ENCODE results near the gene CEACAM20.
"Not testable (repeated sequence)": the region's sequence is repeated elsewhere in the genome, so short reads cannot be mapped to it uniquely, and the experiment has no call there.

CEACAM20 gene

DNA sequence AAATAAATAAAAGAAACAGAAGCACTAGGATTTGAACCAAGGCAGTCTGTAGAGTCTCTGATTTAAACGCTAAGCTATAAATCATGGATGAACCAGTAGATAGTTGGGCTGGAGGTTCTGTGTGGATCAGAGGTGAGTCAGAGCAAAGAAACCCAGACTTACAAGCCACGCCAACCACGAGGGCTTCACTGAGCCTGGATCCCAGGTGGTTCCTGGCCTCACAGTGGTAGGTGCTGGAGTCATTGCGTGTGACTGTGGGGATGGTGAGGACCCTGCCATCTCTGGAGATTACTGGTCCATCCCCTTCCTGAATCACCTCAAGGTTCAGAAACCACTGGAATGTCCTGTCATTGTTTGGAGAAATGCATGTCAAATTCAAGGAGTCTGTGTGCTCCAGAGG, 19.3 kb upstream of the CEACAM20 start:
- FAIRE-seq: no peak

DNA sequence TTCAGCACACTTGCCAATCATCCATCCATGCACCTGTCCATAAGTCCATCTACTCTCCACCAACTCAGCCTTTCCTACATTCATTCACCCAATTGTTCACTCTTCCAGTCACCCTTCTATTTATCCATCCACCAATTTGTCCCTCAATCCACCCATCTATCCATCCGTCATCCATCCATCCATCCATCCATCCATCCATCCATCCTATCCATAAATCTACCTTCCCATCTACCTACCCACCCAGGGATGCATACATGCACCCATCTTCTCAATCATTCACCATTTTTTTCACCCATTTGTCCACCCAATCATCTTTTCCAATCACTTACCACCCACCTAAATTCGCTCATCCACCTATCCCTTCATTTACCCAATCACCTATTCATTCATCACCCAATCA, 14.6 kb upstream of the CEACAM20 start:
- FAIRE-seq: no peak

DNA sequence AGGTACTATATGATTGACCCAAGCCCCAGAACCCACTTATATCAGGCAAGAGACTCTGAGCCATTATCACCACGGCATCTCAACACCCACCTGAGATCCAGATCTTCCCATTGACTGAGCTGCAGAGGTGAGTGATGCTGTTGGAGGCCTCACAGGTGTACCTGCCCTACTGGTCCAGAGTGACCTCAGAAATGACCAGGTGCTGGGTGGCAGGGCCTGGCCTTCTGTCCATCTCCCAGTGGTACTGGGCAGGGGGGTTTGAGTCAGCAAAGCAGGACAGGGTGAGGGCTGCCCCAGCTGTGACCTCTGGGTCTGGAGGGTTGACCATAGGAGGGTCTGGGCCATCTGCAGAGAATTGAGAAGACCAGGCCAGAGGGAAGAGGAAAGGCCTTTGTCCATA, 13.2 kb upstream of the CEACAM20 start:
- FAIRE-seq: no peak

DNA sequence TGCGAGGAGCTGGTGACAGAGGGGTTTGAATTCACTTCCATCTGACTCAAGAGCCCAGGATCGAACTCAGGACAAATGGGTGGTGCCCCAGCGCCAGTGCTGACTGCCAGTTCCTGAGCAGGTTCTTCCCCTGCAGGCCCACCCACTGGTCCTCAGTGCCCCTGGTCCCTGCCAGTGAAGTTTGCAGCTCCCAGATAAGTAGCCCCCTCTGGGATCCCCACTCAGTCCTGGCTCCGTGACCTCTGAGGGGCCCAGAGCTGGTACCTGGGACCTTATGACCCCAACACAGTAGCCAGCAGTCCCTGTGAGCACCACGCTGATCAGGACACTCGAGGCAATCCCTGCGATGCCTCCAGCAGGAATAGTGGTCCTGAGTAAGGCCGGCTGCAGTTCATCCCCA, 11.3 kb upstream of the CEACAM20 start:
- FAIRE-seq: no peak

DNA sequence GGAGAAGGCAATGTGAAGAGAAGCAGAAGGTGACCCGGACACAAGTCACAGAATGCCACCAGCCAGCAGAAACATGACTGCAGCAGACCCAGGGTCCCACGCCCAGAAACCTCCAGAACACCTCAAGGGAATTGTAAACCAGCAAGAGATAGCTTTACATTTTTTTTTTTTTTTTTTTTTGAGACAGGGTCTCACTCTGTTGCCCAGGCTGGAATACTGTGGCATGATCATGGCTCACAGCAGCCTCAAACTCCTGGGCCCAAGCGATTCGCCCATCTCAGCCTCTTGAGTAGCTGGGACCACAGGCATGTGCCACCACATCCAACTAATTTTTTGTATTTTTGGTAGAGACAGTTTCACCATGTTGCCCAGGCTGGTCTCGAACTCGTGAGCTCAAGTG, 10.5 kb upstream of the CEACAM20 start:
- FAIRE-seq: no peak

DNA sequence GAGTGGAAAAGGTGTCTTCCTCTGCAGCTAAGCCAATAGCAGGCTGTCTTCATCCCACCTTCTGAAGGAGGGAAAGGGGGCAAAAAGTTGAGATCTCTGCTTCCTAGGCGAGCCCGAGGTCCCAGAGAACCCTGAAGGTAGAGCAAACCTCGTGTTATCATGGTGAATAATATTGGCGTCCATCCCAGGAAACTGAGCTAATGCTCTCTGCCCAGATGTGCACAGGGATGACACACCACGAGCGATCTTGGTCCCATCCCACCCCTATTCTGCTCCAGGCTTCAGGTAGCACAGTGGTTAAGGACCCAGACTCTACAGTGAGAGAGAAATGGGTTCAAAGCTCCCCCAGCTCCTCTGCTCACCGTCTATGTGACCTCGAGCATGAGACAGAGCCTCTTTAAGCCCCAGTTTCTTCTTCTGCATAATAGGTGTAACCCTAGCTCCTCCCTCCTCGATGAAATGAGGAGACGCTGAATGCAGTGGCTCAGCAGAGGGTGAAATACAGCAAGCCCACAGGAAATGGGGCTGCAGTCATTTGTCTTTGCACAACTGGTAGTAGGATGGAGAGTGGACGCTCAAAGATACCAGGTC, 9.9 kb upstream of the CEACAM20 start:
- no peak for FAIRE-seq

DNA sequence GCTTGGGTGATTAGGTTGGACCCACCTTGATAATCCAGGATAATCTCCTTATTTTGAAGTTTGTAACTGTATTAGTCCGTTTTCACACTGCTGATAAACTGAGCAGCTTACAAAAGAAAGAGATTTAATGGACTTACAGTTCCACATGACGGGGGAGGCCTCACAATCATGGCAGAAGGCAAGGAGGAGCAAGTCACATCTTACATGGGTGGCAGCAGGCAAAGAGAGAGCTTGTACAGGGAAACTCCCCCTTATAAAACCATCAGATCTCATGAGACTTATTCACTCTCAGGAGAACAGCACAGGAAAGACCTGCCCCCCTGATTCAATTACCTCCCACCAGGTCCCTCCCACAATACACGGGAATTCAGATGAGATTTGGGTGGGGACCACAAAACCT, 5.9 kb upstream of the CEACAM20 start:
- not testable (repeated sequence) for FAIRE-seq

DNA sequence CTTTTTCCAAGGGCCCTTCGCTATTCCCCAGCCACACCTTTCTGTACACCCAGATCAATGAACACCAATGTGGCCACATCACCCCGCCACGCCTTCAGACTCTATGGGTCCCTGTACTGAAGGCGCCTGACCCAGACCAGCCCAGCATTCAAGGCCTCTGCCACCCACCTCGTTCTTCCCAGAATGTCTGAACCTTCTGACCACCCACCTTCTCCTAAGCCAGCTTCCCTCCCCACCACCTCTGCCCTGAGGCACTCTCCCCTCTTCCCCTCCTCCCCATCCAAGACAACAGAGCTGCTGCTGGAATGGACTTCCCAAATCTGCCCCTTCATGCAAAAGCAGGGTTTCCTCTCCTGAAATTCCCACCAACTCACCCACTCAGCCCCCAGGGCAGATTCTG, 3.3 kb upstream of the CEACAM20 start:
- no peak for FAIRE-seq

DNA sequence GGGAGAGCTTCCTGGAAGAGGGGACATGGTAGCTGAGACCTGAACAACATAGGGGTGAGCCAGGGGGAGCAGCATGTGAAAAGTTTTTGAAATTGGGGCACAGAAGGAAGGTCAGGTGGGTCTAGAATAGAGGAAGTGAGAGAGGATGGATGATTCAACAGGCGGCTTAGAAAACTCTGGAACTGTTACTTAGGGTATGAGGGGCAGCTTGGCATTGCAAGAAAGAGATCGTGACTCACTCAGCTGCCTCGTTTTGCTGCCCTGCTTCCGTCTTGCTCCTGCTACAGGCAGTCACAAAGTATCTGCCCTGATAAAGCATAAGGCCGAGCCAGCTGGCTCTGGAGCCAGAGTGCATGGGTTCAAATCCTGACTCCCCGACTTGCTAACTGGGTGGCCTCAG, 1.3 kb upstream of the CEACAM20 start:
- no peak for FAIRE-seq

DNA sequence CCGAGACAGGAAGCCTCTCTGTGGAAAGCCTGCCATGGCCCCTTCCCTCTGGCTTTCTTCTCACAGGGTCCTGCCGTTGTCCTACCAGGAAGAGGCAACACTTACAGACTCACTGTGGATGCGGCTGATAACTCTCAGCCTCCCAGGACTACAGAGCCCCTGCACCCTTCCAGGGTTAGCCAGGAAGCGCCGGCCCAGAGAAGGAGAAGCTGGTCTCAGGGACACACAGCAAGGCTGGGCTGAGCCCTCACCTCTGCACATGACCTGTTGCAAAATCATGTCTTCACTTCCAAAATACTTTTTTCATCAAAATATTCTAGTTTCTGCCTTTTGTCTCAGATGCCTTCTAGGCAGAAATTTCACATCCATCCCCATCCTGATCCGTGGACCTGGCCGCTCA, 1.9 kb downstream of the CEACAM20 start:
- no peak for FAIRE-seq

DNA sequence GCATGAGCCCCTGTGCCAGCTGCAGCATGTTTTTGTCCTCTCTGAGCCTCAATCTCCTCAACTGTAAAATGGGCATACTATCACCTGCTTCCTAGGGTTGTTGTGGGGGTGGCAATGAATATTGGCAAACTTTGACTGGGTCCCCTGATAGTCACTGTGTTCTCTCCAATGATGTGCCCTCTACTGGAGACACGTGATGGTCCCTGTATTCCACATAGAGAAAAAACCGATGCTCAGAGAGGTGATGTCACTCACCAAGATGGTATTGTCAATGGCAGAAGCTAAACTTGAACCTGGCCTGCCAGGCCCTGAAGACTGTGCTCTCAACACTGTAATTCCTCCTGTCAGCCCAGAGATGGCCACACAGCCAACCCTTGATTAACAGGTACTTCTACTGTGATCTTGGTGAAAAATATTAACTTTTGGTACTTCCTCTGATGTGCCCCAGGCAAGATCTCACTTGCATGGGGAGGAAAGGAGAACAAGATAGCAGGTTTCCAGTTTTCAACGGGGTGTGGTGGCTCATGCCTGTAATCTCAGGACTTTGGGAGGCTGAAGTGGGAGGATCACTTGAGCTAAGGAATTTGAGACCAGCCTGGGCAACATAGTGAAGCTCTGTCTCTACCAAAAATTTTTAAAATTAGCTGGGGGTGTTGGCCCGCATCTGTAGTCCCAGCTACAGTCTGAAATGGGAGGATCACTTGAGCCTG, 3.6 kb downstream of the CEACAM20 start:
- FAIRE-seq: no peak

DNA sequence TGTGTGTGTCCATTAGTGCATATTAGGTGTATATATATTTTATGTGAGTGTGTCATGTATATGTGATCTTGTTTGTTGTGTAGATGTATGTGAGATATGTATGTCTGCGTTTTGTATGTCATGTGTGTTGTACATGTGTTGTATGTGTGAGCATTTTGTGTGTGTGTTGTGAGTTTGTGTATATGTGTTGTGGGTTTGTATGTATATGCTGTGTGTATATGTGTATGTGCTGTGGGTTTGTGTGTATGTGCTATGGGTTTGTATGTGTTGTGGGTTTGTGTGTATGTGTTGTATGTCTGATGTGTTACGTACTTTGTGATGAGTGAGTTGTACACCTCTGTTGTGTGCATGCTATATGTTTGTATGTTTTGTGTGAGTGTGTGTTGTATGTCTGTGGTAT, 8.1 kb downstream of the CEACAM20 start:
- FAIRE-seq: no peak

DNA sequence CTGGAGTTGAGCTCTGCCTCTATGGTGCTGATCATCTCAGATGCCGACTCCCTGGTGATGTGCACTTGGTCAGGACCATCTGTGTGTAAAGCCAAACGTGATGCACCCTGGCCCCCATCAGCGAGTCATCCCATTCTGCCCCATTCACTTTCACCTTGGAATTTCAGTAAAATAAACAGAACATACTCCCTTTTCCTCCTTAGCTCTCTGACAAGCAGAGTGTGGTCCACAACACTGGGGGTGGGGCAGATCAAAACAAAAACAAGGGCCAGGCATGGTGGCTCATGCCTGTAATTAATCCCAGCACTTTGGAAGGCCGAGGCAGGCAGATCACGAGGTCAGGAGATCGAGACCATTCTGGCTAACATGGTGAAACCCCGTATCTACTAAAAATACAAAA, 12.3 kb downstream of the CEACAM20 start:
- FAIRE-seq: no peak

DNA sequence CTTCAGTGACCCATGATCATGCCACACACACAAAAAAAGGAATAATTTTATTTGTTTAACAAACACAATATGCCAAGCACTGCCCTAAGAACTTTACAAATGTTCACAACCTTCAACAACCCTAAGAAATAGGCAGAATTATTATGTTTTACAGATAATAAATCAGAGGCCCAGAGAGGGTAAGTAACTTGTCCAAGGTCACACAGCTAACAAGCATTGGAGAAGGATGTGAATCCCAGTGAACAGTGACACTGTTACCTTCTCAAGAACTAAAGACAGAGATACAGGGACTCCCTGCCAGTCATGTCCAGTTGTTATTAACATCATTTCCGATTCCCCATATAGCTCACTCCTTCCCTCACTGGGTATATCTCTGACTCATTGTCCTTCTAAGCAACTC, 13.6 kb downstream of the CEACAM20 start:
- FAIRE-seq: no peak

DNA sequence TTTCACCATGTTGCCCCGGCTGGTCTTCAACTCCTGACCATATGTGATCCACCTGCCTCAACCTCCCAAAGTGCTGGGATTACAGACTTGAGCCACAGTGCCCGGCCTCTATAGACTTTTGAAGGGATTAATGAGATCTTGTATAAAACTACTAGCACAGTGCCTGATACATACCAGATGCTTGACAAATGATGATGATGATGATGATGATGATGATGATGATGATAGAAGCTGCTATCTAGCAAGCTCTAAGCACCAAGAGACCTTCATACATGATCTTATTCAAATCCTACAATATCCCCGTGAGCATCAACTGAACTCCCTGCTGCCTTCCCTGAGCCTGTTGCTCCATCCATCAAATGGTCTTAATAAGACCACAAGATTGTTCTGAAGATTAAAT, 14.4 kb downstream of the CEACAM20 start:
- FAIRE-seq: no peak

DNA sequence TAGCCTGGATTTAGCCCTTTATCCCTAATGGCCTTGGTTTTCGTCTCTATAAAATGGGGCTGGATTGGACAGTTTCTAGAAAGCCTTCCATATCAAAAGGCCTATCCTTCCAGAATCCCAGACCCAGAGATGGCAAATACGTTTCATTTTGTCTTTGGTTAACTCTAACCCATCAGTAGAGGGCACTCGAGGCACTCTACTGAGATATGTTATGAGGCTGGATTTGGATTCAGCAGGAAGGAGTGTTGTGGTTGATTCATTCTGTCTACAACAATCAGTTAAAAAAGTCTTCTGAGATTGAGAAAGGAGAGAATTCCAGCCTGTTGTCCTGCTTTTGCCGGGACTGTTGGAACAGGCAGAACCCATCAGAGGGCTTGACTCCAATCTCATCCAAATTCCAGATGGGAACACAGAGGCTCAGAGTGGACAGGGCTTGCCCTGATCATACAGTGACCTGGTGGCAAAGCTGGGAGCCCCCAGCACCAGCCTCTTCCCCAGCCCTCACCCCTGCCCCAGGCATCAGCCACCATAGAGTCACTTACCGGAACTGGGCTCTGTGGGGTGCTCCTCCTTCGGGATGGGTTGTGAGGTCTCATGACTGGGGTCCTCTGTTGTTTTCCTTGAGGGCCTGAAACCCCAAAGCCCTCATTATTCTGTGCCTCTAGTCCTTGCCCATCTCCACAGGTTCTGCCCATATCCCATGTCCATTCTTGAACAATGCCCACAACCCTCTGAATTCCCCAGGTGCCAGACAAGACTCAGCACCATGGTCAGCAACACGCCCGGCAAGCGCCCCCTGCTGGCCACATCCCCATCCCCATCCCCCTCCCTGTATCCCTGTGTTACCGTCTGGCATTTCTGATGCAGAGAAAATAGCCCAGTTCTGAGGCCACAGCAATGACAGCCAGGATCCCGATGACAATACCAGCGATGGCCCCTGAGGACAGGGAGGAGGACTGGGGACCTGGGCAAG, 16.9 kb downstream of the CEACAM20 start:
- FAIRE-seq: no peak

DNA sequence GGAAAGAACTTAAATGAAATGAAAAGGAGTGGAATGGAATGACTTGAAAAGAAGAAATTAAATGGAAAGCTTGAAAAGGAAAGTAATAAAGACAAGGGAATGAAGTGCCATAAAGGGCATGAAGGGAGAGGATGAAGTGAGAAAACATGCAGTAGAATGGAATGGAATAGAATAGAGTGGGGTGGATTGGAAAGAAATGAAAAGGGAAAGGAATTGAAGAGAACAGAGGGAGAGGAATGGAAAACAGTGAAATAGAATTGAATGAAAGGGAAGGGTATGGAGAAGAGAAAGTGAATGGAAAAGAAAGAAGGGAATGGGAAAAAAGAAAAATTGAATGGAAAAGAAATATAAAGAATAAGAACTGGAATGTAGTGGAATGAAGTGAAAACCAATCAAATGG, 20.0 kb downstream of the CEACAM20 start:
- no peak for FAIRE-seq

DNA sequence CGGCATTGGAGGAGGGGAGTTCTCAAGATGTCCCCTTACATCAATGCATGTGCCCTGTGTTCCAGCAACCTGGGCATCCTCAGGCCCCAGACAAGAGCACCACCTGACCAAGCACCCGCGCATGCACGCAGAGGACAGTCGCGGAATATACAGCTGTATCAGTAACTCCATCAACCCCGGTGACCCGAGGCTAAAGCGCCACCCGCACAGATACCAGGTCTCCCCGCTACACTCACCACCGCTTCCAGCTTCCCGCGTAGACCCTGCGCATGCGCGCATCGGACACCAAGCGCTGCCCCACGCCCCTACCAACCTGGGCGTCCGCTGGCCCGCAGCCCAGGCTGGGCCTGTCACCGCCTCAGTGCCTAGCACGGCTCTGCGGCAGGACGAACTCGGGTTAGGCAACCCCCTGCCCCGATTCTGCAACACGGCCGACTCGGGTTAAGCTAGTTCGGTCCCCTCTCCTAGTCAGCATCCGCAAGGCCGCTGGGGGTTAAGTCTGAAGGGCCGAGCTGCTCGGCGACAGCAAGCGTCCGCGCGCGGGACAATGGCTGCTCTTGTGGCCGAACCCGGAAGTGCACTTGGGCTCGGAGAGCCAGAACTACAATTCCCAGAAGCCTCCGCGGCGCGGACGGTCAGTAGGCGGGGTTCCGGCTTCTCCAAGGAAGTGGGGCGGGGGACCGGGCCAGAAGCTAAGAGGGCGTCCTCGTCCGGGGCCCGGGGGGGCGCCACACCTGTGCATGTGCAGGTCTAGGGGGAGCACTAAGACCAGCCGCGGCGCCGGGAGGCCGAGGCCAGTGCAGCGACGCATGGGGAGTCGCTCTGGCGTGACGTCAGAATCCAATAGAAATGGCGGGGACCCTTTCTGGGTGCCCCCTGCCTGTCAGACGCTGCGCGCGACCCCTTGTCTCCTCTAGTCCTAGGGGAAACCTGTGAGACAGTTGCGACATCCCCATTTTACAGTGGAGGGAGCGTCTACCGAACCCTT, 29.2 kb downstream of the CEACAM20 start, which contains the start of gene ZNF180:
TSS of gene ZNF180 (minus strand) at position 561 of the 988 bp plus-strand sequence. CDS start 3,188 bp downstream, outside the sequence.
- no peak for FAIRE-seq

DNA sequence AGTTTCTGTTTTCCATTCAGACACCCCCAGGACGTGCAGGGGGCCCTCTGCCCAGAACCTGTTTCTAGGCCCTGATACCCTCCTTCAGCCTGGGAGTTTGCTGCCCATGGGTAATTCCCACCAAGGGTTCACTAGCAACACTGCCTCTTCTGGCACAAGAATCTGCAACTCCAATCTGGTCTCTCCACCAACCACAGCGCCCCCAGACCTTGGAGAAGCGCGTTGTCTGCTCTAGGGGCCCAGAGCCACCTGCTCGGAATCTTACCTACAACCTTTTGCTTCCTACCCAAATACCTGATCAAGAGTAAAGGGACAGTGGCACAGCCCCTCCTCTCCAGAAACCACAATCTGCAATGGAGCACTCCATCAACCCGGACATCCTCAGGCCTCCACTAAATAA, 29.9 kb downstream of the CEACAM20 start:
- FAIRE-seq: no peak

DNA sequence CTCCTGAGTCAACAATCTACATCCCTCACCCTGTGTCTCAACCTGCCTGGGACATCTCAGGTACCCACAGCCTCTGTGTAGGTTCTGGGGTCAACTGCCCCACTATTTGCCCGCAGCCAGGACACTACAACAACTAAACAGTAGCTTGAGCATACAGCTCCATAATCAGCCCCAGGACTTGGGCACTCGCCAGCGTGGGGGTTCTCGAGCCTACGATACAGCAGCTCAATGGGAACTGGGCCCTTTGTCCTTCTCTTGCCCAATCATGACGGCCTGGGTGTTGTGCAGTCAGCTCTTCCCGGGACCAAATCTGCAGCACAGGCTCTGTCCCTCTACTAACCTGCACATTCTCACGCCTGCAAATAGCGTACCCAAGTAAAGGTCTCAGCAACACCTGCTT, 30.5 kb downstream of the CEACAM20 start:
- no peak for FAIRE-seq

DNA sequence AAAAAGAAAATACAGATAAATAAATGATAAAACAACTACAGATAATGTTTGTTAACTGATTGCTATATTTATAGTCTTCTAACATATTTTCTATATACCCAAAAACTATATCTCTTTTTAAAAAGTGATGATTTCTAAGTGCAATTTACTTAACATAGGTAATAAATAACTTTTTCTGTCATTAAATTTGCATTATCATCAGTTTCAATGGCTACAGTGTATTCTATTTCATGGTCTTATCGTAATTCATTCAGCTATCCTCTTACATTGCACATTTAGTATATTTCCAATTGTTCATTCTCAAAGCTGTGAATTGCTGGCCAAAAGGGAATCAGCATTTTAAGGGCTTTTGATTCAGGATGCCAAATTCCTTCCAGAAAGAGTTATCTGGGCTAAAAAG, 32.8 kb downstream of the CEACAM20 start:
- FAIRE-seq: no peak
